HG02642 (cell line): ENCODE measurements around the gene TAPBP.
"Not testable (repeated sequence)": the region's sequence is repeated elsewhere in the genome, so short reads cannot be mapped to it uniquely, and the experiment has no call there.

ENCODE experiments used
- ATAC-seq: cut with Tn5 transposase; IDR thresholded peaks from one replicate; pipeline ENCODE4 v1.9.1; 2021; ENCODE audit warnings: mild to moderate bottlenecking; ENCODE audit not compliant: unreplicated experiment, poor library complexity

TAPBP gene

GRCh38 chr6:33297956-33298772, 15.7 kb downstream of the TAPBP start:
- no peak for ATAC-seq

GRCh38 chr6:33297406-33297955, 16.4 kb downstream of the TAPBP start:
- ATAC-seq = no peak

- no peak for ATAC-seq
Measured at GRCh38 chr6:33296797-33297405, 17.0 kb downstream of the TAPBP start.

GRCh38 chr6:33295621-33296369, 18.1 kb downstream of the TAPBP start:
- no peak for ATAC-seq

- no peak for ATAC-seq
Measured at GRCh38 chr6:33294086-33294823, 19.6 kb downstream of the TAPBP start.

GRCh38 chr6:33292996-33293682, 20.7 kb downstream of the TAPBP start:
- ATAC-seq = no peak

- no peak for ATAC-seq
Measured at GRCh38 chr6:33290459-33290858, 23.4 kb downstream of the TAPBP start.

- ATAC-seq = no peak
Measured at GRCh38 chr6:33289784-33290315, 24.0 kb downstream of the TAPBP start.

GRCh38 chr6:33288921-33289783, 24.7 kb downstream of the TAPBP start, which contains the start of the genes PFDN6 and WDR46:
PFDN6 (plus strand) TSS chr6:33289601; CDS start chr6:33289857, 256 bp downstream.
WDR46 (minus strand) TSS chr6:33289239; CDS start chr6:33289170, 69 bp downstream.
- peak; percentile 82 for ATAC-seq

- ATAC-seq = no peak
Measured at GRCh38 chr6:33288141-33288920, 25.5 kb downstream of the TAPBP start.

GRCh38 chr6:33286946-33287914, 26.6 kb downstream of the TAPBP start:
- no peak for ATAC-seq

GRCh38 chr6:33285214-33285613, 28.7 kb downstream of the TAPBP start:
- not testable (repeated sequence) for ATAC-seq

- ATAC-seq = no peak
Measured at GRCh38 chr6:33280539-33280938, 33.3 kb downstream of the TAPBP start.

GRCh38 chr6:33279971-33280511, 33.8 kb downstream of the TAPBP start:
- ATAC-seq = no peak

GRCh38 chr6:33279257-33279695, 34.6 kb downstream of the TAPBP start:
- ATAC-seq = no peak

- ATAC-seq = no peak
Measured at GRCh38 chr6:33278810-33279209, 35.1 kb downstream of the TAPBP start.
